GM12892 (cell line): ENCODE measurements around the gene TRIP12.
"Not testable (repeated sequence)": the region's sequence is repeated elsewhere in the genome, so short reads cannot be mapped to it uniquely, and the experiment has no call there.

Experiments
- POLR2A ChIP-seq: IDR thresholded peaks from 2 replicates; pipeline ENCODE4 v1.6.1; 2011; ENCODE audit warnings: low read depth, low read length, control low read depth
- POLR2AphosphoS5 ChIP-seq: IDR thresholded peaks from 2 replicates; pipeline ENCODE4 v1.6.1; 2011; ENCODE audit warnings: low read depth, low read length, control low read depth
- TAF1 ChIP-seq: IDR thresholded peaks from 2 replicates; pipeline ENCODE4 v1.6.1; 2011; ENCODE audit warnings: low read depth, mild to moderate bottlenecking, control low read depth, low read length, borderline replicate concordance

DNA sequence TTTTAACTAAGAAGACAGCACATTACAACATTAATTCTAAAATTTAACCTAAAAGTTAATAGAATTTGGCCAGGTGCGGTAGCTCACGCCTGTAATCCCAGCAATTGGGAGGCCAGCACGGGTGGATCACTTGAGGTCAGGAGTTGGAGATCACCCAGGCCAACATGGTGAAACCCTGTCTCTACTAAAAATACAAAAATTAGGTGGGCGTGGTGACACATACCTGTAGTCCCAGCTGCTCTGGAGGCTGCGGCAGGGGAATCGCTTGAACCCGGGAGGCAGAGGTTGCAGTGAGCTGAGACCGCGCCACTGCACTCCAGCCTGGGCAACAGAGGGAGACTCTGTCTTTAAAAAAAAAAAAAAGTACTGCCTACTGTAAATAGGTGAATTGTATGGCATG is 21.3 kb downstream of the TRIP12 start:
- TF ChIP-seq POLR2AphosphoS5, TAF1, POLR2A: not testable (repeated sequence)
